ENCODE results near the gene ATXN7L1.

Gene ATXN7L1

GRCh38 chr7:105567821-105568220, 308.6 kb downstream of the ATXN7L1 start:
- no peak for DNase-seq (ENCODE audit: low read depth, low spot score)
- TF ChIP-seq CTCF (IDR thresholded peaks at IDR 0.05; ENCODE audit: low read depth, low read length) = no peak

GRCh38 chr7:105567024-105567423, 309.4 kb downstream of the ATXN7L1 start:
- no peak overlapping the region for H3K4me3 ChIP-seq (ENCODE audit: low read depth, low read length)
- no peak for DNase-seq (ENCODE audit: low read depth, low spot score)
- in situ Hi-C loops (cut with HindIII; ENCODE audit: low sequenced_read_pairs) = no loop called here
- TF ChIP-seq CTCF (IDR thresholded peaks at IDR 0.05; ENCODE audit: low read depth, low read length) = no peak

More at GRCh38 chr7:105567821-105568220, 308.6 kb downstream of the ATXN7L1 start:
- no peak overlapping the region for H3K4me3 ChIP-seq (ENCODE audit: low read depth, low read length)
- in situ Hi-C loops (cut with HindIII; ENCODE audit: low sequenced_read_pairs) = no loop called here

- no peak overlapping the region for H3K4me3 ChIP-seq (ENCODE audit: low read depth, low read length)
- no peak for DNase-seq (ENCODE audit: low read depth, low spot score)
- in situ Hi-C loops (cut with HindIII; ENCODE audit: low sequenced_read_pairs) = no loop called here
- no peak for TF ChIP-seq CTCF (IDR thresholded peaks at IDR 0.05; ENCODE audit: low read depth, low read length)
Observed at GRCh38 chr7:105565190-105565589, 311.2 kb downstream of the ATXN7L1 start.

- in situ Hi-C loops (cut with HindIII; ENCODE audit: low sequenced_read_pairs) = no loop called here
- DNase-seq (ENCODE audit: low read depth, low spot score) = no peak
- TF ChIP-seq CTCF (IDR thresholded peaks at IDR 0.05; ENCODE audit: low read depth, low read length) = no peak
- no peak overlapping the region for H3K4me3 ChIP-seq (ENCODE audit: low read depth, low read length)
Observed at GRCh38 chr7:105559926-105560325, 316.5 kb downstream of the ATXN7L1 start.

Data from astrocyte of the spinal cord (primary cell).